GM12878 (cell line): ENCODE measurements around the gene NDOR1. TPM values are rescaled to one million over a fixed set of nuclear protein-coding genes. Genes with fewer than 3 reads are reported as not detected.

Experiments
- ATAC-seq: fragments of 200-7000 bp; cut with Tn5 transposase; 3 replicates; pipeline ENCODE4 v1.9.1; 2020; ENCODE audit warnings: mild to moderate bottlenecking, moderate library complexity
- BruUV-seq: library from RNA; stranded (reverse); fragments of 400-500 nt; replicated peaks from 2 replicates; lab custom pipeline; 2021; lab: Mats Ljungman, UMichigan
- CTCF ChIA-PET: fragments of 300-600 bp; sonication (Branson Sonifier 250); formaldehyde crosslinking; extraction: SDS; loops from one replicate; lab custom pipeline; 2021; ENCODE audit warnings: inconsistent platforms; lab: Yijun Ruan, JAX
- POLR2A ChIA-PET: fragments of 350-600 bp; formaldehyde crosslinking; extraction: SDS; loops from one replicate; lab custom pipeline; 2021; ENCODE audit warnings: inconsistent platforms; lab: Charles Lee
- RAD21 ChIA-PET: fragments of 300-600 bp; sonication (Branson Sonifier 250); formaldehyde crosslinking; loops from one replicate; lab custom pipeline; 2023; ENCODE audit warnings: antibody characterized with exemption; ENCODE audit not compliant: unreplicated experiment; lab: Charles Lee
- SMC1A ChIA-PET: fragments of 300-600 bp; sonication (Branson Sonifier 250); formaldehyde crosslinking; loops from one replicate; lab custom pipeline; 2023; ENCODE audit not compliant: unreplicated experiment, uncharacterized antibody; lab: Charles Lee
- DNase-seq: peaks from one replicate; pipeline ENCODE4 v3.0.0-alpha.2; 2011; ENCODE audit warnings: low read depth, low spot score
- FAIRE-seq: peaks from 3 replicates; lab custom pipeline; 2011; peaks lifted over from hg19 to GRCh38; lab: Jason Lieb, UNC
- H2AFZ ChIP-seq: 2 replicates; pipeline ENCODE4 v1.6.0; 2011; ENCODE audit warnings: low read depth, low read length, control low read depth; ENCODE audit not compliant: control insufficient read depth
- H3K27ac ChIP-seq: 2 replicates; pipeline ENCODE4 v1.5.1; 2011; ENCODE audit warnings: control low read depth; ENCODE audit not compliant: control insufficient read depth, insufficient read depth
- H3K27me3 ChIP-seq, 2 experiments: replicated peaks in 1 of 2; 2 replicates each; pipeline versions ENCODE4 v1.6.0 to v1.6.1; 2011; ENCODE audit warnings: low read length in 1 of 2; ENCODE audit not compliant: control insufficient read depth in 2 of 2, insufficient read depth in 2 of 2
- H3K36me3 ChIP-seq, 2 experiments: 2 replicates each; pipeline ENCODE4 v1.5.1; 2011; ENCODE audit warnings: low read length in 1 of 2; ENCODE audit not compliant: control insufficient read depth in 2 of 2, insufficient read depth in 2 of 2
- H3K4me1 ChIP-seq: 2 replicates; pipeline ENCODE4 v1.6.1; 2011; ENCODE audit warnings: mild to moderate bottlenecking, low read length, moderate library complexity, mixed read lengths; ENCODE audit not compliant: control insufficient read depth, insufficient read depth
- H3K4me2 ChIP-seq: 2 replicates; pipeline ENCODE4 v1.6.0; 2011; ENCODE audit warnings: control low read depth; ENCODE audit not compliant: control insufficient read depth, insufficient read depth
- H3K4me3 ChIP-seq: fragments of 200-600 bp; sonication (generic); 2 replicates; pipeline ENCODE4 v1.5.1; 2016
- H3K79me2 ChIP-seq: 2 replicates; pipeline ENCODE4 v1.6.0; 2011; ENCODE audit warnings: low read length; ENCODE audit not compliant: control insufficient read depth, insufficient read depth
- H3K9ac ChIP-seq: 2 replicates; pipeline ENCODE4 v1.8.0; 2011; ENCODE audit warnings: low read length, control low read depth, mixed read lengths; ENCODE audit not compliant: control insufficient read depth, insufficient read depth
- H3K9me3 ChIP-seq: replicated peaks from 3 replicates; pipeline ENCODE4 v1.5.1; 2011; ENCODE audit warnings: mild to moderate bottlenecking, low read length; ENCODE audit not compliant: control insufficient read depth, insufficient read depth
- H4K20me1 ChIP-seq: 2 replicates; pipeline ENCODE4 v1.6.0; 2011; ENCODE audit not compliant: control insufficient read depth, insufficient read depth
- BACH1 ChIP-seq: fragments of 450-650 bp; IDR thresholded peaks from 2 replicates; pipeline ENCODE4 v1.6.1; 2017; ENCODE audit warnings: mild to moderate bottlenecking, borderline replicate concordance
- CHD1 ChIP-seq: IDR thresholded peaks from 2 replicates; pipeline ENCODE4 v1.6.1; 2012; ENCODE audit warnings: low read depth, low read length, improper control_type of control experiment
- GATAD2B ChIP-seq: fragments of 450-650 bp; conservative IDR thresholded peaks from 2 replicates; pipeline ENCODE4 v1.6.1; 2017; ENCODE audit warnings: low read depth, mild to moderate bottlenecking, moderate library complexity
- HDAC2 ChIP-seq: fragments of 200-600 bp; sonication (generic); IDR thresholded peaks from 2 replicates; pipeline ENCODE4 v1.6.1; 2017
- MXI1 ChIP-seq: fragments of 150-350 bp; IDR thresholded peaks from 2 replicates; pipeline ENCODE4 v1.6.1; 2011; ENCODE audit warnings: low read depth, mild to moderate bottlenecking, inconsistent platforms, low read length, improper control_type of control experiment
- NR2F1 ChIP-seq: fragments of 450-650 bp; conservative IDR thresholded peaks from 2 replicates; pipeline ENCODE4 v1.6.1; 2017; ENCODE audit warnings: mild to moderate bottlenecking
- PAX5 ChIP-seq: IDR thresholded peaks from 2 replicates; pipeline ENCODE4 v1.6.1; 2011; ENCODE audit warnings: low read depth, low read length, borderline replicate concordance
- PBX3 ChIP-seq: IDR thresholded peaks from 2 replicates; pipeline ENCODE4 v1.6.1; 2011; ENCODE audit warnings: mild to moderate bottlenecking, low read depth, low read length, moderate library complexity; ENCODE audit not compliant: insufficient replicate concordance
- ZBTB11 ChIP-seq: fragments of 450-650 bp; formaldehyde crosslinking; IDR thresholded peaks from 2 replicates; pipeline ENCODE4 v1.5.0; 2022; ENCODE audit warnings: mild to moderate bottlenecking, missing genetic modification characterization
- ZNF687 ChIP-seq: fragments of 450-650 bp; IDR thresholded peaks from 2 replicates; pipeline ENCODE4 v1.6.1; 2017; ENCODE audit warnings: mild to moderate bottlenecking, moderate library complexity
- WGBS: methylation state at CpG from one replicate; pipeline ENCODE4 v1.1.6; 2016; ENCODE audit warnings: low lambda C conversion rate; ENCODE audit not compliant: insufficient replicate concordance, insufficient coverage; ENCODE audit errors: missing lambda C conversion rate; 5-methylcytosine and 5-hydroxymethylcytosine counted together
- in situ Hi-C: fragments of 300-500 bp; cut with MboI; formaldehyde crosslinking; loops from 9 replicates; pipeline ENCODE4 v1.14.3; 2018; ENCODE audit warnings: mixed read lengths
- intact Hi-C: fragments of 100-400 bp; cut with micrococcal nuclease; formaldehyde crosslinking; loops from one replicate; pipeline ENCODE4 v1.14.2; 2022; ENCODE audit not compliant: unreplicated experiment
- polyA plus RNA-seq, 11 experiments: library from polyadenylated mRNA; depleted of rRNA in 4 of 11; unstranded in 6 of 11; stranded (reverse) in 5 of 11; fragments of >200 nt; fragmentation: Nextera tagmentation in 4 of 11; fragmentation: Illumina TruSeq in 1 of 11; extraction: Ambion mirVana in 4 of 11; extraction: Trizol in 1 of 11; gene quantifications; 1 replicate in 1 of 11; 2 replicates in 10 of 11; pipeline versions ENCODE4 v1.2.1 to v1.2.3, GENCODE V29; 2011 to 2016; ENCODE audit warnings: inconsistent platforms in 2 of 11, missing spikeins in 2 of 11, low read depth in 1 of 11
- total RNA-seq, 4 experiments: library from RNA; depleted of rRNA in 3 of 4; stranded (reverse); fragments of >200 nt in 3 of 4; fragmentation: Illumina TruSeq in 1 of 4; extraction: Trizol in 1 of 4; gene quantifications; 2 replicates each; pipeline versions ENCODE4 v1.2.1 to v1.2.3, GENCODE V29; 2013 to 2021

Gene NDOR1
- total and polyA plus RNA-seq, 10 of the 15 experiments (the other 5 are each of a cell fraction or from before 2014, with no cell fraction given) = 0.04 to 32.9 (median 11.1) TPM

GRCh38 chr9:137241490-137242268 is 36.2 kb downstream of the NDOR1 start:
- SMC1A ChIA-PET = interaction anchor here (1.0 to 1.7 kb wide), 4 partner anchors 19 to 155 kb away, joined by 3 to 6 read pairs (median 4); partner anchors contain the start of genes MAN1B1, NRARP and RNF208
- Histone ChIP-seq H3K79me2 (peaks cover 30% of the 10 kb centered on the region), H2AFZ (no peak overlapping the region), H3K9ac (peak overlapping the region; percentile 63), H3K4me1 (peaks cover 38% of the 10 kb centered on the region), H4K20me1 (peaks cover 4% of the 10 kb centered on the region; the same call in 1 of the 2 replicates), H3K9me3 (no peaks in the 10 kb centered on the region), H3K4me3 (peak overlapping the region; percentile 98), H3K4me2 (peak overlapping the region; percentile 91), H3K27ac (peak overlapping the region; percentile 39), H3K27me3 (no peaks in the 10 kb centered on the region), H3K36me3 (peaks cover 8 to 14% of the 10 kb centered on the region in 2 experiments)
- WGBS = 2% methylated on average over 53 of the region's 83 CpGs
- CTCF ChIA-PET = interaction anchor here (0.6 to 5.3 kb wide), 10 partner anchors 12 to 207 kb away, joined by 3 to 52 read pairs (median 4); partner anchors contain the start of genes CYSRT1, NELFB, RNF208 and RNF224
- POLR2A ChIA-PET = interaction anchor here (1.0 to 9.2 kb wide), 15 partner anchors 13 to 249 kb away, joined by 3 to 112 read pairs (median 8); partner anchors contain the start of genes CYSRT1, EXD3, MAN1B1 and NELFB
- no peak for FAIRE-seq
- in situ Hi-C loops = no loop called here
- no peak for DNase-seq
- ATAC-seq = no peak
- intact Hi-C loops = no loop called here
- BruUV-seq = no TSS peak
- RAD21 ChIA-PET = interaction anchor here (0.6 to 1.9 kb wide), 11 partner anchors 12 to 285 kb away, joined by 3 to 13 read pairs (median 3); partner anchors contain the start of genes NELFB, NRARP and RNF208
- TF ChIP-seq HDAC2 = no peak
- 0 out of 2 replicates have a peak, but pooled peaks have one; percentile 9 for TF ChIP-seq ZNF687
- TF ChIP-seq BACH1 = 0 out of 2 replicates have a peak, but pooled peaks have one; percentile 11
- TF ChIP-seq PBX3 = no peak
- peak; percentile 32; the same call in 1 of the 2 replicates for TF ChIP-seq NR2F1
- TF ChIP-seq ZBTB11 (CRISPR knock-in tag) = no peak
- 0 out of 2 replicates have a peak, but pooled peaks have one; percentile 9 for TF ChIP-seq MXI1
- TF ChIP-seq PAX5 = no peak
- TF ChIP-seq CHD1 = no peak
- TF ChIP-seq GATAD2B = 0 out of 2 replicates have a peak, but pooled peaks have one; percentile 3
